ENCODE measurements around the gene THAP5. TPM values are rescaled to one million over a fixed set of nuclear protein-coding genes. Genes with fewer than 3 reads are reported as not detected.
"Not testable (repeated sequence)": the region's sequence is repeated elsewhere in the genome, so short reads cannot be mapped to it uniquely, and the experiment has no call there.

THAP5 gene
- polyA plus RNA-seq, 3 donors: 5.2 to 10.5 (median 5.6) TPM

DNA sequence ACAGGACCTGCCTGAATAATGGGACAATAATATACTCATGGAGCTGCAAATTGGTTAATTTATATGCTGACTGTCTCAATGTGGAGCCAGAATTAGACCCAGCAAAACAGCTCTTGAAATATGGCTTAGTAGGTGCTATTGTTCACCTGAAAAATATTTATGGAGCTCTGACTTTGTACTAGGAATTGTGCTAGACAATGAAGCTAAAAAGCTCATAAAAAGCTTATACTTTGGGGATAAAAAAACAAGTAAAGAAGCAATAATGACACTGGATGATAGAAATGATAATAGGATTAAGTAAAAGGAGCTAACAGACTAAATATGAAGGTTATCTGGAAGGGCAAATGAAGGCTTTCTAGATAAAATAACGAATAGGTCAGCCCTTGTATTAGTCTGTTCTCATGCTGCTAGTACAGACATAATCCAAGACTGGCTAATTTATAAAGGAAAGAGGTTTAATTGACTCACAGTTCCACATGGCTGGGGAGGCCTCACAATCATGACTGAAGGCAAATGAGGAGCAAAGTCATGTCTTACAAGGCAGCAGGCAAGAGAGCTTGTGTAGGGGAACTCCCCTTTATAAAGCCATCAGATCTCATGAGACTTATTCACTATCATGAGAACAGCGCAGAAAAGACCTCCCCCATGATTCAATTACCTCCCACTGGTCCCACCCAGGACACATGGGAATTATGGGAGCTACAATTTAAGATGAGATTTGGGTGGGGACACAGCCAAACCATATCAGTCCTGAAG, 21.2 kb downstream of the THAP5 start:
- not testable (repeated sequence) for H3K27ac ChIP-seq (ENCODE audit: low read depth, low read length)
- WGBS, 3 donors: 69 to 84% (median 83%) methylated on average over 2 of the region's 2 CpGs

DNA sequence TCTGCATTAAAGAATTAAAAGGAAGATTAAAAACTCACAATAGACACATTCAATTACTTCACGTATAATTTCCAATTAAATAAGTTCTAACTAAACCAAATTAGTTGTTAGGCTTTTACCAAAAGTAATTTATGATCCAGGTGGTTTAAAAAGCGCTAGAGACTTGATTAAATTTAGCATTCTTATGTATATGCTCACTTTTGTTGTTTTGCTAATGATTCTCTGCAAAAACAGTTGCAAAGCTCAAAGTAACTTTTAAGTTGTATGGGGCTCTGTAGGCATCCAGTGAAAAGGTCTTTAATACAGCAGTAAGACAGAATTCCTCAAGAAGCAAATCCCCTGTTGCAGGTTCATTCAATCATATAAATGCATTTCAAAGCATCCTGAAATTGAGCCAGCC, 28.0 kb downstream of the THAP5 start:
- H3K27ac ChIP-seq (ENCODE audit: low read depth, low read length): no peak overlapping the region
- 74 to 92% (median 81%) methylated on average over 2 of the region's 2 CpGs for WGBS, 3 donors

DNA sequence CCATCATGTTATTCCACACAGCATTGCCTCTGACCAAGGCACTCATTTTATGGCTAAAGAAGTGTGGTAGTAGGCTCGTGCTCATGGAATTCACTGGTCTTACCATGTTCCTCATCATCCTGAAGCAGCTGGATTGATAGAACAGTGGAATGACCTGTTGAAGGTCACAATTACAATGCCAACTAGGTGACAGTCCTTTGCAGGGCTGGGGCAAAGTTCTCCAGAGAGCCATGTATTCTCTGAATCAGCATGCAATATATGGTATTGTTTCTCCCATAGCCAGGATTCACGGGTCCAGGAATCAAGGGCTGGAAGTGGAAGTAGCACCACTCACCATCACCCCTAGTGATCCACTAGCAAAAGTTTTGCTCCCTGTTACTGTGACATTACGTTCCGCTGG, 30.8 kb downstream of the THAP5 start:
- 93 to 96% (median 95%) methylated on average over 4 of the region's 4 CpGs for WGBS, 3 donors
- H3K27ac ChIP-seq (ENCODE audit: low read depth, low read length): not testable (repeated sequence)

DNA sequence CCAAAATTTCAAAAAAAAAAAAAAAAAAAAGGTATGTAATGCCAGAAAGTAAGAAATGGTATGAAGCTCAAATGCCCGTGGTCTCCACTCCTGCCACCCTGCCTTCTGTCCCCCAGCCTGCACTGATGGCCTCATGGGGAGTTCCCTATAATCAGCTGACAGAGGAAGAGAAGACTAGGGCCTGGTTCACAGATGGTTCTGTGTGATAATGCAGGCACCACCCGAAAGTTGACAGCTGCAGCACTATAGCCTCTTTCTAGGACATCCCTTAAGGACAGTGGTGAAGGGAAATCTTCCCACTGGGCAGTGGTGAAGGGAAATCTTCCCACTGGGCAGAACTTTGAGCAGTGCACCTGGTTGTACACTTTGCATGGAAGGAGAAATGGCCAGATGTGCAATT, 31.3 kb downstream of the THAP5 start:
- 40 to 82% (median 43%) methylated on average over 2 of the region's 2 CpGs for WGBS, 3 donors
- not testable (repeated sequence) for H3K27ac ChIP-seq (ENCODE audit: low read depth, low read length)

DNA sequence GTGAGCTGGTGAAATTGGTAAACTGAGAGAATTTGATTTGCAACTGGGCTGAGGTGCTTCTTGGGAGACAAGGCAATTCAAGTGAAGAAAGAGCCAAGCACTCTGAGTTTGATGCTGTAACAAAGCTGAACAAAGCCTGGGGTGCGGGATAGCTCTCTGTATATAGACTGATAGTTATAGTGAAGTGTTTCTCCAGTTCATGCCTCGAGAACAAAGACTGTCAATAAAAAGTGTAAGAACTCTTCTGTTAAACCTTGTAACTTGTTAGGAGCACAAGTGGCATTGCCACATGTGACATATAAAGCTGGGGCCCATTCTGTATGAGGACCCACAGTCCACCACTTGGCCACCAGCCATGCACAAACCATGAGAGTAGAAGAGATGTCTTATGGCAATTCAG, 32.3 kb downstream of the THAP5 start:
- H3K27ac ChIP-seq (ENCODE audit: low read depth, low read length): no peak overlapping the region
- WGBS, 3 donors: 87 to 89% (median 87%) methylated on average over 2 of the region's 2 CpGs

DNA sequence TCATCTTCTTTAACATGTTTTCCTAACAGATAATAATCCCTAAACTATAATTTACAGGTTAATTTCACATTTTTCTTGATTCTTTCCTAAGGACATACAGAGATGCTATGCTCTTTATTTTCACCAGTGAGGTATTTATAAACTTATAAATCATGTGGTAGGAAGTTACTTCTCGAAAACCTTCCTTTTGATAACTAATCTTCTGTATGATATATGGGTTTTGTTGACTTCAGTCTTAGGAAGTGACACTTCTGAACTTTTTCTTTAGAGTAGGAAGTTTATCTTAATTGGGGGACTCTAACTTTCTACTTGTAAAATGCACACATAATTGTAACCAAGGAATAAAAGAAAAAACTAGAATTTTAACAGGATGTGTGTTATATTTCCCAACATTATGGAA, 33.8 kb downstream of the THAP5 start:
- 39 to 71% (median 45%) methylated on average over 1 of the region's 1 CpG for WGBS, 3 donors
- H3K27ac ChIP-seq (ENCODE audit: low read depth, low read length): no peak overlapping the region

DNA sequence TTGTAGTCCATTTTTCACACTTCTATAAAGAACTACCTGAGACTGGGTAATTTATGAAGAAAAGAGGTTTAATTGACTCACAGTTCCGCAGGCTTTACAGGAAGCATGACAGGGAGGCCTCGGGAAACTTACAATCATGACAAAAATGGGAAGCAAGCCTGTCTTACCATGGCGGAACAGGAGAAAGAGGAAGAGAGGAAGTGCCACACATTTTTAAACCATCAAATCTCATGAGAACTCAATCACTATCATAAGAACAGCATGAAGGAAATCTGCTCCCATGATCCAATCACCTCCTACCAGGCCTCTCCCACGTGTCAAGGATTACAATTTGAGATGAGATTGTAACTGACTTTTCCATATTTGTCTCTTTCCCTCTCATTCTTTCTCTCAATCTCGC, 34.2 kb downstream of the THAP5 start:
- no peak overlapping the region for H3K27ac ChIP-seq (ENCODE audit: low read depth, low read length)
- 42 to 70% (median 54%) methylated on average over 5 of the region's 5 CpGs for WGBS, 3 donors

DNA sequence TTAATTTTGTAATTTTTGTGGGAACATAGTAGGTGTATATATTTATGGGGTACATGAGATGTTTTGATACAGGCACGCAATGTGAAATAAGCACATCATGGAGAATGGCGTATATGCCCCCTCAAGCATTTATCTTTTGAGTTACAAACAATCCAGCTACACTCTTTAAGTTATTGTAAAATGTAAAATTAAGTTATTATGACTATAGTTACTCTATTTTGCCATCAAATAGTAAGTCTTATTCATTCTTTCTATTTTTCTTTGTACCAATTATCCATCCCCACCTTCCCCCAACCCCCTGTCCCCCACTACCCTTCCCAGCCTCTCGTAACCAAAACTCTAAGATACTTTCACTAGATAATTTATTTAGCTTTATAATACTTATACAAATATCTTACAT, 35.8 kb downstream of the THAP5 start:
- WGBS, 3 donors: 92 to 99% (median 98%) methylated on average over 3 of the region's 3 CpGs
- H3K27ac ChIP-seq (ENCODE audit: low read depth, low read length): no peak overlapping the region

DNA sequence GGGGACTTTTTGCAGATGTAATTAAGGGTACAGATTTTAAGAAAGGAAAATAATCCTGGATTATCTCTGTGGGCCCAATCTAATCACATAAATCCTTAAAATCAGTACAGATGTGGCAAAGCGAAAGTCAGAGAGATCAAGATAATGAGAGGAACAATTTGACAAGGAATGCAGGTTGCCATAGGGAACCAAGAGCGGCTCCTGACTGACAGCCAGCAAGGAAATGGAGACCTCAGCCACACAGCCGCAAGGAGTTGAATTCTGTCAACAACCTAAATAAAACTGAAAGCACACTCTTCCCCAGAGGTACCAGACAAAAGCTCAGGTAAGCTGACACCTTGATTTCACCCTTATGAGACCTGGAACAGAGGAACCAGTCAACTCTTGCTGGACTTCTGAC, 40.2 kb downstream of the THAP5 start:
- WGBS, 3 donors: 80 to 86% (median 81%) methylated on average over 3 of the region's 3 CpGs
- no peak overlapping the region for H3K27ac ChIP-seq (ENCODE audit: low read depth, low read length)

DNA sequence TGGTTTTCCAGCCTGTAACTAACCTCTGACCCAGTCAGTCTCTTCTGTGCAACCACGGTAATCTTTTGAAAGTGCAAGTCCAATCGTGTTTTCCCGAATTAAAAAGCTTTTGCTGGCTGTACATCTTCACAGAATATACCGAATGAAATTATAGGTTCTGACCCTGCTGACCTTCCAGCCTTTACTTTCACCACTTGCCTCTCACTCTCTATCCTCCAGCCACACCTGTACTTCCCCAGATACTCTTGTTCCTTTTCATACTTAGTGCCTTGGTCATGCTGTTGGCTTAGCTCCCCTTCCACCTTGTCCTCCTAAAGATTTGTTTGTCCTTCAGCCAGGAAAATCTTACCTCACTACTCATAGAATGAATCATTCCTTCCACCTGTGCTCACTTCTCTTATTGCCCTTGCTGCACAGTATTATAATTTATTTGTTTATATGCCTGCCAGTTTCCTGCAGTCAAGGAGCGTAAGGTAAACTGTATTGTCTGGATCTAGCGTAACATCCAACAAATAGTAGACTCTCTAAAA, 41.3 kb downstream of the THAP5 start:
- no peak overlapping the region for H3K27ac ChIP-seq (ENCODE audit: low read depth, low read length)
- 88 to 95% (median 93%) methylated on average over 6 of the region's 6 CpGs for WGBS, 3 donors

DNA sequence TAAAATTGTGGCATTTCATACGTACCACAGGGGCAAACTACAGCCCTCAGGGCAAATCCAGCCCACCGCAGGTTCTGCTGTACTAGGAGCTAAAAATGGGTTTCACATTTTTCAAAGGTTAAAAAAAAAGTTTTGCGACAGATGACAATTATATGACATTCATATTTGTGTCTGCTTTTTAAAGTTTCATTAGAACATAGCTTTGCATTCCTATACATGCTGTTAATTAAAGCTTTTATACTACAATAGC, 42.8 kb downstream of the THAP5 start:
- H3K27ac ChIP-seq (ENCODE audit: low read depth, low read length): peak overlapping the region; percentile 2
- WGBS, 3 donors: 6 to 15% (median 10%) methylated on average over 3 of the region's 3 CpGs

DNA sequence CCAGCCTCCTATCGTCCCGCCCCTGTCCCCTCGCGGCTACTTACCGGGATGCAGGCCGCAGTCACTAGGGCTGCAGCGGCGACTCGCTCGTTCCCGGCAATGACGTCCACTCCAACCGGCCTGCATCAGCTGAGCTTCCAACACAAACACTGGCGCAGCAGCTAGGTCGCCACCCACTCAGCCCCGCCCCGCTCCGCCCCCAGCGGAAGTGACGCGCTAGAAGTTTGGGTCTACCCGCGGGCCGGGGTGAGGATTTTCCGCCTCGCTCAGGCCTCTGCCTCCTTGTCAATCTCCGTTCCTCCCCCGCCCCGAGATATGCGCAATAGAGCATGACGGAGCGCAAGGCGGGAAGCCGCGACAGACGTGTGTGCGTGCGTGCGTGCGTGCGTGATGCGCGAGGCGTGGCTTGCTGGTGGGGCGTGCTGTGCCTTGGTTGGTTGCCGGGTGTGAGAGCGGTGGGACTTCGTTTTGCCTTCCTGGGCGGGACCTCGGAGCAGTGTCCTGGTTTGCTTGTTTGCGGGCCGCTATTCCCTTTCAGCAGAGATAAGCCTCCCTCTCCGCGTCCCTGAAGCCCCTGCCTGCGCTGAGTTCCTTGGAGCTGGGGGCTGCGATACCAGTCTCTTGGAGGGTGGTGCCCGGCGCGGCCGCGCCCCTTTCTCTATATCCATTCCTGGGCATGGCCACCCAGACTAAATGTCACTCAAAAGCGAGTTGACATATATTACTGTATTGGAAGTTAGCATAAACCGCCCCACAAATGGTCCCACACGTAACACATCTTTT, 43.3 kb downstream of the THAP5 start, which contains the start of gene PNPLA8:
Gene PNPLA8 (minus strand): TSS at position 151 of the 783 bp plus-strand sequence. CDS start 10,644 bp downstream, outside the sequence.
- WGBS, 3 donors: 0% methylated on average over 59 to 64 of the region's 64 CpGs
- peak within 1 kb of the TSS; percentile 100 for H3K27ac ChIP-seq (ENCODE audit: low read depth, low read length)

DNA sequence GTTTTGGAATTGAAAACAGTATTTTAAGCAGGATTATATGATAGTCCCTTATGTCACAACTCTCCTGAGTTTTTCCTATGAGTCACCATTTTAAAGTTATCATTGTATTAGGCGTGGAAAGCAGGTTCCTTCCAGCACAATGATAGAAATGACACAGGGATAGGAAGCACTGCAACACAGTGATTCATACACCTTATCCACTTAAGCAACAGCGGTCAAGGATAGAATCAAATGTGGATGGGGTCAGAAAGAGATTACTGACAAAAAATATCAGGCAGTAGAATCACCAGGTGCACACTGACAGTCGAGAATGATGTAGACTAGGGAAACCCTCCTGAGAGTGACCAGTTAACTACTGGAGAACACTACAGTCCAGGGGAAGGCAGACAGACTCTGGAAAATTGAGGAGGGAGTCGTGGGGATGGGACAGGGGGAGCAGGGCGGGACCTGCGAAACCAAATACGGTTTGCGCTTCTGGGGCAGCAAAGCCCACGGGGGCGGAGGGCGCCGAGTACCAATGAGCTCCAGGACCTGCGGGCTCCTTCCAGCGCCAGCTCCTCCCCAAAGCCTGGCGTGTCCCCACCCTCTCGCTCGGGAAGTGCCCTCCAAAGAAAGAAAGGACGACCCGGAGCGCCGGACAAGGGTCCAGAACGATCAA, 44.0 kb downstream of the THAP5 start:
- H3K27ac ChIP-seq (ENCODE audit: low read depth, low read length): peak overlapping the region; percentile 100
- 0 to 2% (median 0%) methylated on average over 20 to 22 of the region's 22 CpGs for WGBS, 3 donors

DNA sequence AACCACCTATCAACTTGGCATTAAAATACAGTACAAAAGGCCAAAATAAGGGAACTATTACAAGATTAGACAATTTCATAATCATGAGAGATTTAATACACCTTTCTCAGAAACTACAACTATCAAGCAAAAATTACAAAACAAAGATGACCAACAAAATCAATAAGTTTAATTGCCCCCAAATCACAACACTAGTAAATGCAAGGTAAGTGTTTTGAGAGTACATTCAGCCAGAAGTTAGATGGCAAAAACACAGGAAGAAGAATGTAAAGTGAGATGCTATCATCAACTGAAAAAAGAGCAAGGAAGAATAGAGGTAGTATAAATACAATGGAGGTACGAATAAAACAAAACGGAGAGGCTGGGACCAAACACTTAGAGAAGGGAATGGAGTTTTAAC, 46.7 kb downstream of the THAP5 start:
- 73 to 92% (median 89%) methylated on average over 2 of the region's 2 CpGs for WGBS, 3 donors
- H3K27ac ChIP-seq (ENCODE audit: low read depth, low read length): no peak overlapping the region

DNA sequence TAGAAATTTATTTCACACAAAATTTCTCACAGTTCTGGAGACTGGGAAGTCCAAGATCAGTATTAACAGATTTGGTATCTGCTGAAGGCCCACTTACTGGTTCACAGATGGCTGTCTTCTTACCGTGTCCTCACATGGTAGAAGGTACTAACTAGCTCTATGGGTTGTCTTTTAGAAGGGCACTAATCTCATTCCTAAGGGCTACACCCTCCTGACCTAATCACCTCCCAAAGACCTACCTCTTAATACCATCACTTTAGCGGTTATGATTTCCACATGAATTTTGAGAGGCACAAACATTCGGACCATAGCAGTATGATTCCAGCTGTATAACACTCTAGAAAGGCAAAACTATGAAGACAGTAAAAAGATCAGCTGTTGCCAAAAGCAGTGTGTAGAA, 51.6 kb downstream of the THAP5 start:
- no peak overlapping the region for H3K27ac ChIP-seq (ENCODE audit: low read depth, low read length)
- WGBS, 3 donors: 97 to 99% (median 97%) methylated on average over 3 of the region's 3 CpGs

DNA sequence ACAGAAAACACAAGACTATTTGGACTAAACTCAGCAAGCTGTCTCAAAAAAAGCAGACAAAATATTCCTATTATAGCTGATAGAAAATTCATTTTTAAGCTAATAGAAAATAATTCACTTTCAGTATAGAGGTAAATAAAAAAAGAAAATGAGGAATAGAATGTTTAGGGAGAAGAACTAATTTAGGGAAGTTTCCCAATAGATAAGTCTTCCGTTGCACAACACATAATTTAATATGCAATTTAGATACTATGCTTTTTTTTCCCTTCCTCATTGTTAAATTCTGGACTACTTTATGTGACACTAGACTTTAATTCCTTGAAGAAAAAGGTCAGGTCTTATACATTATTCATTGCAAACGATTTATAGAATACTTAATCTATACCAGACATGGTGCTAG, 53.9 kb downstream of the THAP5 start:
- whole genome bisulfite sequencing, 3 donors: 59 to 92% (median 61%) methylated on average over 2 of the region's 2 CpGs
- H3K27ac ChIP-seq (ENCODE audit: low read depth, low read length): no peak overlapping the region

DNA sequence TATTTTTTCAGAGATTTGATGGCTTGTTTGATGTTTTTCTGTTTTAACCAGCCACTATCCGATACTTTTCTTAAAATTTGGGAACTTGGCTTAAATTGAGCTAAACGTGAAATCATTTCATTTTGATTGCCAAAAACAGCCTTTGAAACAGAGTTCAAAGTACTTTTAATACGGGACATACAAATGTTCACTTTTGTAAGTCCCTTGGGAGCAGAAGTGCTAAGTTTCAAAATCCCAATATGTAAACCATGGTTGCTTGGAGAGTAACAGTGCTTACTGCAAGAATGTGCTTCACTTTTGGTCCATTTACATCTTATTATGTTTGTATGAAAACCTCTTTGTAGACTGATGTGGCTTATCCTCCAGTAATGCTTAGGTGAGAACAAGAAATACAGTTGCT, 54.5 kb downstream of the THAP5 start:
- WGBS, 3 donors: 38 to 85% (median 48%) methylated on average over 3 of the region's 3 CpGs
- no peak overlapping the region for H3K27ac ChIP-seq (ENCODE audit: low read depth, low read length)

Data from adipose tissue (tissue), 3 donors.